ENCODE measurements around the gene LUC7L3. TPM values are rescaled to one million over a fixed set of nuclear protein-coding genes. Genes with fewer than 3 reads are reported as not detected.
"Not testable (repeated sequence)": the region's sequence is repeated elsewhere in the genome, so short reads cannot be mapped to it uniquely, and the experiment has no call there.

Gene LUC7L3
- total and polyA plus RNA-seq, 8 donors, result 76.1 to 831 (median 643) TPM

DNA sequence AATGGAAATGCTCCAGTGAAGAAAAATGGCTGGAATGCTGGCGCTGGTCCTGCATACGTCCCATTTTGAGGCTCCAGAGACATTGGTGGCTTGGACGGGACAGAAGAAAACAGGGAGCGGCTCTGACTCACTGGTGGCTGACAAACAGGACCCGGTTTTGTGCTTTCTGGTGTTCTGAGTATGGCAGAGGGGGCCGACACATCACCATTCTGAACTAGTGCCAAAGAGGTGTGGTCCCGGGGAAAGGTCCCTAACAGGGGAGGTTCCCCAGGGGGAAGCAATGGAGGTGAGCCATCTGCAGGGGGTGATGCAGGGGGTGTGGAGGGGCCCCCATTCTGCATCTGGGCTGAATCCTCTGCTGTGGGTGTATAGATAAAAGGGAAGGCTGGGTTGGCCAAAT is 20.0 kb upstream of the LUC7L3 start:
- Histone ChIP-seq H3K27me3 (no peaks in the 10 kb centered on the region), H3K4me1 (peaks cover 0 to 27% of the 10 kb centered on the region in 2 donors), H3K9me3 (no peaks in the 10 kb centered on the region), H3K27ac (no peak overlapping the region), H3K36me3 (peaks cover 0 to 79% of the 10 kb centered on the region in 2 donors), H3K4me3 (no peak overlapping the region)
- TF ChIP-seq, protein P1, sequence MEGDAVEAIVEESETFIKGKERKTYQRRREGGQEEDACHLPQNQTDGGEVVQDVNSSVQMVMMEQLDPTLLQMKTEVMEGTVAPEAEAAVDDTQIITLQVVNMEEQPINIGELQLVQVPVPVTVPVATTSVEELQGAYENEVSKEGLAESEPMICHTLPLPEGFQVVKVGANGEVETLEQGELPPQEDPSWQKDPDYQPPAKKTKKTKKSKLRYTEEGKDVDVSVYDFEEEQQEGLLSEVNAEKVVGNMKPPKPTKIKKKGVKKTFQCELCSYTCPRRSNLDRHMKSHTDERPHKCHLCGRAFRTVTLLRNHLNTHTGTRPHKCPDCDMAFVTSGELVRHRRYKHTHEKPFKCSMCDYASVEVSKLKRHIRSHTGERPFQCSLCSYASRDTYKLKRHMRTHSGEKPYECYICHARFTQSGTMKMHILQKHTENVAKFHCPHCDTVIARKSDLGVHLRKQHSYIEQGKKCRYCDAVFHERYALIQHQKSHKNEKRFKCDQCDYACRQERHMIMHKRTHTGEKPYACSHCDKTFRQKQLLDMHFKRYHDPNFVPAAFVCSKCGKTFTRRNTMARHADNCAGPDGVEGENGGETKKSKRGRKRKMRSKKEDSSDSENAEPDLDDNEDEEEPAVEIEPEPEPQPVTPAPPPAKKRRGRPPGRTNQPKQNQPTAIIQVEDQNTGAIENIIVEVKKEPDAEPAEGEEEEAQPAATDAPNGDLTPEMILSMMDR (IDR thresholded peaks at IDR 0.05), result no peak
- ATAC-seq, result no peak
- intact Hi-C loops (cut with DNase I), result no loop called here
- DNase-seq, result no peak

DNA sequence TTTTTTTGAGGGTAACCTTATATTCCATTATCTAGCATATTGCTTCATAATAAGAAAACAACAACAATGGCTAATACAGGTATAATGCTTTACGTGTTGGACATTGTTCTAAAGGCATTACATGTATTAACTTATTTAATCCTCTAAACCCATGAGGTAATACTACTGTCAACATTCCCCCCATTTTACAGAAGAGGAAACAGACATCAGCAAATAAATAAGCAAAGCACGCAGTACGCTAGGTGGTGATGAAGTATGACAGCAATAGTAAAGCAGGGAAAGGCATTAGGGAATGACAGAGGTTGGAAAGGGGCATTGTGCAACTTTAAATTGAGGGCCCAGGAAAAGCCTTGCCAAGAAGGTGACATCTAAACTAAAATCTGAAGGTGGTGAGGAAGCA is 16.2 kb upstream of the LUC7L3 start:
- Histone ChIP-seq H3K27me3 (no peaks in the 10 kb centered on the region), H3K4me1 (peaks cover 0 to 49% of the 10 kb centered on the region in 2 donors), H3K27ac (no peak overlapping the region), H3K4me3 (no peak overlapping the region), H3K9me3 (no peaks in the 10 kb centered on the region), H3K36me3 (peaks cover 0 to 42% of the 10 kb centered on the region in 2 donors)
- TF ChIP-seq, protein P1 (IDR thresholded peaks at IDR 0.05), result no peak
- ATAC-seq (no peak), DNase-seq (no peak)
- intact Hi-C loops (cut with DNase I), result no loop called here

DNA sequence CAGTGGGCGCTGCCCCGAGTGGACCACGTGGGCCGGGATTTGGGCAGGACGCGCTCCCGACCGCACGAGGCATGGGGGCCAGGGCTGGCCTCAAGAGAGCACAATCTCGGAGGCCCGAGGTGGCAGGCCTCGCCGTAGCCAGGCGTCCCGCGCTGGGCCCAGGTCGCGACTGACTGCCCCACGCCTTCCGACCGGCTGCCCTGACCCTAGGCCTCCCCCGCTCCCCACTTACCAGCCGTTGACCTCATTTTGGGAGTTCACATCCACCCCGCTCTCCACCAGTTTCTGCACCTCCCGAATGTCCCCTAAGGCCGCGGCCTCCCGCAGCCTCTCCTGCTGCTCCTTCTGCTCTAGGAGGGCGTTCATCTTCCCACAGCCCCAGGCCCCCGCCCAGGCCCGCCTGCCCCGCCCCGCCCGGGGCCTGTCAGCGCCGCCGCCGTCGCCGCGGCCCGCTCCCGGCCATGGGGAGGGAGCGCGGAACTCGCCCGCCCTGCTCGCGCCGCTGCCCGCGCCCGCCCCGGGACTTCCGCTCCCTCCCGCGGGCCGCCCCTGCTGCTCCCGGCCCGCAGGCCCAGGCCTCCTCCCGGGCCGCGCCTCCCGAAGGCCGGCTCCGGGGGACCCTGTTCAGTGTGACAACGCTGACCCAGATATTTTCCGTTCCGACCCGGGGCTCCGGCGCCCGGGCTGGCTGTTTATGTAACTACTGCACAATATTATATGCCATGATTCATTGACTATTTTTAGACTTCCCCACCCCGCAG is 11.9 kb upstream of the LUC7L3 start, which contains the start of gene ANKRD40:
Gene ANKRD40, minus strand, starts transcription at position 626 of the 761 bp plus-strand sequence. Its CDS starts 260 bp downstream, at position 366.
- peak within 1 kb of the TSS; percentile 78 to 80 for H3K4me3 ChIP-seq
- intact Hi-C loops (cut with DNase I), result no loop called here
- H3K36me3 ChIP-seq, result peaks cover 0 to 12% of the 10 kb centered on the region in 2 donors
- H3K27ac ChIP-seq, result peak within 1 kb of the TSS; percentile 96 to 98
- DNase-seq (peak; percentile 86 to 95 (median 94)), ATAC-seq (peak; percentile 89)
- no peaks in the 10 kb centered on the region for H3K9me3 ChIP-seq
- H3K4me1 ChIP-seq, result peaks cover 11 to 66% of the 10 kb centered on the region in 2 donors
- TF ChIP-seq, protein P1 (IDR thresholded peaks at IDR 0.05), result no peak
- no peaks in the 10 kb centered on the region for H3K27me3 ChIP-seq

DNA sequence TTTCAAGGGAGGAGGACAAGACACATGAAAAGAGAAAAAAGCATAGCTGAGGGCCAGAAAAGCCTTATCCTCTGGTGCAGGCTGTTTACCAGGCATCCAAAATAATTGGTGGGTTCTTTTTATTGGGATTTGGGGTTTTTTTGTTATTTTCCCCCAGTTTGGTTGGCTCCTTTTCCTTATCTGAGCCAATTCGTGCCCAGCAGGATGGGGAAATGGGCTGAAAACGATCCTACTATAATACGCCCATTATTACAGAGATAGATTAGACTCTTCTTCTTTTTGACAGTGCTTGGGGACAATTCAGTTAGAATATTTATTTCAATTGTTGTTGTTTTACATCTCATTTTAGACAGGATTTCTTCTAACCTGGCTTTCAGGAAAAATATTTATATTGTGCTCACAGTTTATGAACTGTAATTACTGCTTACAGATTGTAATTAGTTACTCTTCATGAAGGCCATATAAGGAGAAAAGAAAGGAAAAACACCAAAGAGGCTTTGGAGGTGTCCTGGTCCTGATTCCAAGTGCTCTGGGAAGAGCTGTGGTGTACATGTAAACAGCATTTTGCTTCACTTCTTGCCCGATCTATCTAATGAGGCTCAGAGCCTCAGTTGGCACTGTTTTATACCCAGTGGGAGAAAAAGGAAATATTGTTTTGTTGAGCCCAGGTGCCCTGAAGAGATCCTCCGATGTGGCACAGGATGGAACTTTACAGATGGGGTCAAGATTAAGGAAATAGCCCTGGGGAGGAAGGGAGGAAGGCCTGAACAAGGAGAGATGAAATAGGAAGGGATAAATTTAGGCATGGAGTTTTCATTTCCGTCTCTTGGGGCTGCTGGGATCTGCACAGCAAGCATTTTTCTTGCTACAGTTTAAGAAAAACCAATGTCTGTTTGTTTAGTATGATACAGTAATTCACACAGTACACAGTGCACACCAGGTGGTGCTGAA is 11.1 kb upstream of the LUC7L3 start:
- no peaks in the 10 kb centered on the region for H3K9me3 ChIP-seq
- TF ChIP-seq, protein P1 (IDR thresholded peaks at IDR 0.05), result no peak
- peaks cover 11 to 57% of the 10 kb centered on the region in 2 donors for H3K4me1 ChIP-seq
- H3K4me3 ChIP-seq, result peak overlapping the region; percentile 78 to 80
- DNase-seq, result no peak
- H3K27ac ChIP-seq, result peak overlapping the region; percentile 96 to 98
- no peaks in the 10 kb centered on the region for H3K27me3 ChIP-seq
- peaks cover 0 to 9% of the 10 kb centered on the region in 2 donors for H3K36me3 ChIP-seq
- ATAC-seq, result peak; percentile 18
- intact Hi-C loops (cut with DNase I), result no loop called here

DNA sequence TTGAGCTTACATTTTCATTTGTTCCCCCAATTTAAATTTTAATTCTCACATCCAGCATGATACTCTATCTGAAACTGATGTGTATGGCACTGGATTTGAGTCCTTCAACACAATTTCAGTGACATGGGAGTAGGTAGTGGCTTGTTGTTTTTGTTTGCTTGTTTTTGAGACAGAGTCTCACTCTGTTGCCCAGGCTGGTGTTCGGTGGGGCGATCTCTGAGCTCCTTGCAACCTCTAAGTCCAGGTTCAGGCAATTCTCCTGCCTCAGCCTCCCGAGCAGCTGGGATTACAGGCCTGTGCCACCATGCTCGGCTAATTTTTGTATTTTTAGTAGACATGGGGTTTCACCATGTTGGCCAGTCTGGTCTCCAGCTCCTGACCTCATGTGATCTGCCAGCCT is 10.3 kb upstream of the LUC7L3 start:
- Histone ChIP-seq H3K27ac (peak overlapping the region; percentile 96 to 98), H3K4me1 (peaks cover 11 to 50% of the 10 kb centered on the region in 2 donors)
- H3K4me3 ChIP-seq; ATAC-seq; H3K36me3 ChIP-seq; H3K27me3 ChIP-seq; H3K9me3 ChIP-seq; intact Hi-C loops (cut with DNase I); DNase-seq: not testable (repeated sequence)
